Mesendoderm (in vitro differentiated cells): ENCODE measurements around the gene JUN.

Experiments
- DNase-seq: peaks from one replicate; pipeline ENCODE4 v3.0.0; 2013
- H2AK5ac ChIP-seq: 2 replicates; pipeline ENCODE4 v1.6.1; 2013; ENCODE audit warnings: low read length, inconsistent platforms
- H2BK120ac ChIP-seq: 2 replicates; pipeline ENCODE4 v1.6.1; 2013; ENCODE audit warnings: low read depth, mild to moderate bottlenecking, low read length, moderate library complexity, mixed read lengths
- H2BK15ac ChIP-seq: replicated peaks from 2 replicates; pipeline ENCODE4 v1.6.1; 2013; ENCODE audit warnings: low read depth, mild to moderate bottlenecking, moderate library complexity
- H2BK5ac ChIP-seq: 2 replicates; pipeline ENCODE4 v1.6.1; 2013; ENCODE audit warnings: low read length, inconsistent platforms
- H3K18ac ChIP-seq: 2 replicates; pipeline ENCODE4 v1.6.1; 2013; ENCODE audit warnings: mild to moderate bottlenecking, low read length, mixed read lengths
- H3K23ac ChIP-seq: one replicate; pipeline ENCODE4 v1.6.1; 2013; ENCODE audit warnings: low read length
- H3K27ac ChIP-seq: 2 replicates; pipeline ENCODE4 v1.5.1; 2013; ENCODE audit warnings: low read depth, mild to moderate bottlenecking, inconsistent platforms, low read length, moderate library complexity
- H3K27me3 ChIP-seq: 2 replicates; pipeline ENCODE4 v1.6.1; 2013; ENCODE audit warnings: low read length, control low read depth, mild to moderate bottlenecking, inconsistent platforms; ENCODE audit not compliant: insufficient read depth, poor library complexity
- H3K36me3 ChIP-seq: 2 replicates; pipeline ENCODE4 v1.6.1; 2013; ENCODE audit warnings: low read length, inconsistent platforms; ENCODE audit not compliant: control insufficient read depth, insufficient read depth
- H3K4ac ChIP-seq: one replicate; pipeline ENCODE4 v1.6.1; 2013; ENCODE audit warnings: low read depth, mild to moderate bottlenecking, low read length, moderate library complexity
- H3K4me1 ChIP-seq: 2 replicates; pipeline ENCODE4 v1.6.1; 2013; ENCODE audit warnings: low read depth, low read length, inconsistent platforms; ENCODE audit not compliant: control insufficient read depth
- H3K4me2 ChIP-seq: 2 replicates; pipeline ENCODE4 v1.6.1; 2013; ENCODE audit warnings: low read length
- H3K4me3 ChIP-seq: 2 replicates; pipeline ENCODE4 v1.5.1; 2013; ENCODE audit warnings: mild to moderate bottlenecking, low read length
- H3K56ac ChIP-seq: one replicate; pipeline ENCODE4 v1.6.1; 2013; ENCODE audit warnings: low read length
- H3K79me1 ChIP-seq: 2 replicates; pipeline ENCODE4 v1.6.1; 2013; ENCODE audit warnings: low read length, inconsistent platforms
- H3K79me2 ChIP-seq: 2 replicates; pipeline ENCODE4 v1.6.1; 2013; ENCODE audit warnings: mild to moderate bottlenecking, low read length; ENCODE audit not compliant: control insufficient read depth, insufficient read depth
- H3K9ac ChIP-seq: 2 replicates; pipeline ENCODE4 v1.6.1; 2013; ENCODE audit warnings: low read length, inconsistent platforms
- H4K5ac ChIP-seq: one replicate; pipeline ENCODE4 v1.6.1; 2013; ENCODE audit warnings: low read length
- H4K8ac ChIP-seq: one replicate; pipeline ENCODE4 v1.6.1; 2013; ENCODE audit warnings: low read depth, mild to moderate bottlenecking, control low read depth, low read length, moderate library complexity
- WGBS: extraction: QIAGEN DNeasy Blood & Tissue Kit; methylation state at CpG from one replicate; pipeline ENCODE4 v1.1.7; 2013; ENCODE audit warnings: low lambda C conversion rate, missing lambda C conversion rate; ENCODE audit not compliant: insufficient coverage; ENCODE audit errors: extremely low coverage; 5-methylcytosine and 5-hydroxymethylcytosine counted together

The JUN gene

GRCh38 chr1:58774027-58774426, 9.8 kb downstream of the JUN start:
- H2BK120ac ChIP-seq: no peak overlapping the region
- no peak overlapping the region for H3K27ac ChIP-seq
- no peak overlapping the region for H2BK5ac ChIP-seq
- no peak for DNase-seq
- no peaks in the 10 kb centered on the region for H3K4me1 ChIP-seq
- no peak overlapping the region for H2BK15ac ChIP-seq
- H4K5ac ChIP-seq: no peak overlapping the region
- H3K79me2 ChIP-seq: no peaks in the 10 kb centered on the region
- no peak overlapping the region for H3K9ac ChIP-seq
- no peak overlapping the region for H3K4ac ChIP-seq
- no peak overlapping the region for H4K8ac ChIP-seq
- no peak overlapping the region for H3K4me3 ChIP-seq
- no peak overlapping the region for H3K23ac ChIP-seq
- H3K79me1 ChIP-seq: no peaks in the 10 kb centered on the region
- no peak overlapping the region for H3K18ac ChIP-seq
- no peak overlapping the region for H3K4me2 ChIP-seq
- no peaks in the 10 kb centered on the region for H3K27me3 ChIP-seq
- H2AK5ac ChIP-seq: no peak overlapping the region
- WGBS: no CpG with 5 or more reads among the region's 1 CpG
- no peak overlapping the region for H3K56ac ChIP-seq
- no peaks in the 10 kb centered on the region for H3K36me3 ChIP-seq

- H3K23ac ChIP-seq: no peak overlapping the region
- H3K4me3 ChIP-seq: no peak overlapping the region
- no peak overlapping the region for H4K8ac ChIP-seq
- no peaks in the 10 kb centered on the region for H3K27me3 ChIP-seq
- no peaks in the 10 kb centered on the region for H3K79me2 ChIP-seq
- no peak overlapping the region for H2AK5ac ChIP-seq
- no CpG with 5 or more reads among the region's 3 CpGs for WGBS
- H2BK15ac ChIP-seq: no peak overlapping the region
- H3K36me3 ChIP-seq: no peaks in the 10 kb centered on the region
- no peak overlapping the region for H3K4ac ChIP-seq
- no peak for DNase-seq
- H3K56ac ChIP-seq: no peak overlapping the region
- H3K9ac ChIP-seq: no peak overlapping the region
- H3K18ac ChIP-seq: no peak overlapping the region
- H3K79me1 ChIP-seq: no peaks in the 10 kb centered on the region
- no peak overlapping the region for H2BK5ac ChIP-seq
- no peak overlapping the region for H2BK120ac ChIP-seq
- H3K27ac ChIP-seq: no peak overlapping the region
- H3K4me2 ChIP-seq: no peak overlapping the region
- H4K5ac ChIP-seq: no peak overlapping the region
- peaks cover 5% of the 10 kb centered on the region for H3K4me1 ChIP-seq
Observed at GRCh38 chr1:58773406-58773840, 10.4 kb downstream of the JUN start.

- Histone ChIP-seq H4K5ac (no peak overlapping the region), H4K8ac (no peak overlapping the region), H3K79me2 (no peaks in the 10 kb centered on the region), H3K4me2 (no peak overlapping the region), H2BK120ac (no peak overlapping the region), H3K18ac (no peak overlapping the region), H3K4me1 (peaks cover 8% of the 10 kb centered on the region), H3K23ac (no peak overlapping the region), H3K4ac (no peak overlapping the region), H3K27ac (no peak overlapping the region), H3K4me3 (no peak overlapping the region), H3K9ac (no peak overlapping the region), H3K36me3 (no peaks in the 10 kb centered on the region), H2BK5ac (no peak overlapping the region), H3K56ac (no peak overlapping the region), H3K79me1 (no peaks in the 10 kb centered on the region), H3K27me3 (no peaks in the 10 kb centered on the region), H2BK15ac (no peak overlapping the region), H2AK5ac (no peak overlapping the region)
- no CpG with 5 or more reads among the region's 9 CpGs for WGBS
- DNase-seq: no peak
Observed at GRCh38 chr1:58769809-58770320, 14.0 kb downstream of the JUN start.

GRCh38 chr1:58768971-58769808, 14.7 kb downstream of the JUN start:
- Histone ChIP-seq H3K18ac (no peak overlapping the region), H3K23ac (no peak overlapping the region), H2BK5ac (no peak overlapping the region), H3K79me1 (no peaks in the 10 kb centered on the region), H4K8ac (no peak overlapping the region), H4K5ac (no peak overlapping the region), H3K9ac (no peak overlapping the region), H3K27me3 (no peaks in the 10 kb centered on the region), H3K56ac (no peak overlapping the region), H2BK15ac (no peak overlapping the region), H3K4ac (no peak overlapping the region), H3K27ac (no peak overlapping the region), H2BK120ac (no peak overlapping the region), H3K4me3 (no peak overlapping the region), H2AK5ac (no peak overlapping the region), H3K4me2 (no peak overlapping the region), H3K36me3 (no peaks in the 10 kb centered on the region), H3K4me1 (peaks cover 8% of the 10 kb centered on the region), H3K79me2 (no peaks in the 10 kb centered on the region)
- peak; percentile 78 for DNase-seq
- WGBS: no CpG with 5 or more reads among the region's 22 CpGs

GRCh38 chr1:58768191-58768731, 15.6 kb downstream of the JUN start:
- Histone ChIP-seq H3K9ac (no peak overlapping the region), H3K79me2 (no peaks in the 10 kb centered on the region), H2AK5ac (no peak overlapping the region), H3K23ac (no peak overlapping the region), H3K79me1 (no peaks in the 10 kb centered on the region), H4K5ac (no peak overlapping the region), H2BK5ac (no peak overlapping the region), H3K27me3 (no peaks in the 10 kb centered on the region), H3K4ac (no peak overlapping the region), H2BK15ac (no peak overlapping the region), H3K36me3 (no peaks in the 10 kb centered on the region), H3K4me2 (no peak overlapping the region), H4K8ac (no peak overlapping the region), H3K4me1 (peaks cover 8% of the 10 kb centered on the region), H2BK120ac (no peak overlapping the region), H3K4me3 (no peak overlapping the region), H3K27ac (no peak overlapping the region), H3K18ac (no peak overlapping the region), H3K56ac (no peak overlapping the region)
- no peak for DNase-seq
- no CpG with 5 or more reads among the region's 5 CpGs for WGBS
